K562 (cell line): ENCODE measurements around the gene GUCA2B. TPM values are rescaled to one million over a fixed set of nuclear protein-coding genes. Genes with fewer than 3 reads are reported as not detected.

Source experiments
- ATAC-seq: fragments of 200-7000 bp; cut with Tn5 transposase; 3 replicates; pipeline ENCODE4 v1.9.1; 2020; ENCODE audit warnings: moderate library complexity
- BruUV-seq: library from RNA; stranded (reverse); fragments of 400-500 nt; replicated peaks from 2 replicates; lab custom pipeline; 2021; lab: Mats Ljungman, UMichigan
- CTCF ChIA-PET: fragments of 300-600 bp; formaldehyde crosslinking; extraction: SDS; loops from one replicate; lab custom pipeline; 2021; ENCODE audit warnings: low intra/inter-chr PET ratio; lab: Yijun Ruan, JAX
- POLR2A ChIA-PET: fragments of 300-600, 350-650 bp; sonication (Branson Sonifier 250); formaldehyde crosslinking; extraction: SDS; loops from one replicate; lab custom pipeline; 2021; ENCODE audit warnings: antibody characterized with exemption, inconsistent platforms; lab: Yijun Ruan, JAX
- DNase-seq, 4 experiments: peaks; one replicate each; pipeline versions ENCODE4 v3.0.0 to v3.0.0-alpha.2; 2011 to 2018; ENCODE audit warnings: low spot score in 3 of 4, mixed read lengths in 3 of 4; ENCODE audit errors: extremely low read depth in 1 of 4
- FAIRE-seq: peaks from 2 replicates; lab custom pipeline; 2011; peaks lifted over from hg19 to GRCh38; lab: Jason Lieb, UNC
- H2AFZ ChIP-seq: 2 replicates; pipeline ENCODE4 v1.6.0; 2011; ENCODE audit warnings: low read depth, low read length, control low read depth, inconsistent platforms
- H3K27ac ChIP-seq: fragments of 200-600 bp; 3 replicates; pipeline ENCODE4 v1.8.0; 2011; ENCODE audit warnings: low read depth, mild to moderate bottlenecking, control low read depth, inconsistent platforms, low read length, moderate library complexity, mixed read lengths; ENCODE audit errors: extremely low read depth
- H3K27me3 ChIP-seq, 2 experiments: fragments of 300-600 bp in 1 of 2; 2 replicates in 1 of 2; 3 replicates in 1 of 2; pipeline versions ENCODE4 v1.6.0 to v1.8.0; 2011; ENCODE audit warnings: inconsistent platforms in 2 of 2, low read length in 2 of 2, mild to moderate bottlenecking in 1 of 2, mixed read lengths in 1 of 2, moderate library complexity in 1 of 2; ENCODE audit not compliant: control insufficient read depth in 2 of 2, insufficient read depth in 2 of 2
- H3K36me3 ChIP-seq: fragments of 300-600 bp; 3 replicates; pipeline ENCODE4 v1.8.0; 2011; ENCODE audit warnings: mild to moderate bottlenecking, low read length, inconsistent platforms; ENCODE audit not compliant: control insufficient read depth, insufficient read depth
- H3K4me1 ChIP-seq, 2 experiments: fragments of 200-600 bp in 1 of 2; replicated peaks in 1 of 2; 2 replicates in 1 of 2; 3 replicates in 1 of 2; pipeline versions ENCODE4 v1.5.1 to v1.8.0; 2011; ENCODE audit warnings: inconsistent platforms in 2 of 2, low read length in 2 of 2, mild to moderate bottlenecking in 1 of 2, mixed read lengths in 1 of 2, moderate library complexity in 1 of 2; ENCODE audit not compliant: control insufficient read depth in 2 of 2, insufficient read depth in 2 of 2
- H3K4me2 ChIP-seq: 2 replicates; pipeline ENCODE4 v1.6.1; 2011; ENCODE audit warnings: low read length, control low read depth, inconsistent platforms, mixed read lengths; ENCODE audit not compliant: insufficient read depth
- H3K4me3 ChIP-seq: fragments of 200-600 bp; sonication (generic), shearing (Covaris generic); 2 replicates; pipeline ENCODE4 v1.5.1; 2016; ENCODE audit warnings: control low read depth, inconsistent platforms
- H3K79me2 ChIP-seq: fragments of 200-600 bp; 3 replicates; pipeline ENCODE4 v1.8.0; 2011; ENCODE audit warnings: low read length, inconsistent platforms; ENCODE audit not compliant: control insufficient read depth, insufficient read depth
- H3K9ac ChIP-seq, 2 experiments: 2 replicates each; pipeline versions ENCODE4 v1.6.0 to v1.6.1; 2011; ENCODE audit warnings: low read depth in 2 of 2, low read length in 2 of 2, control low read depth in 1 of 2, inconsistent platforms in 1 of 2, mild to moderate bottlenecking in 1 of 2, mixed read lengths in 1 of 2; ENCODE audit not compliant: insufficient read depth in 1 of 2
- H3K9me1 ChIP-seq: one replicate; pipeline ENCODE4 v1.6.0; 2011; ENCODE audit warnings: inconsistent platforms, mild to moderate bottlenecking, low read length, moderate library complexity; ENCODE audit not compliant: control insufficient read depth, insufficient read depth
- H3K9me3 ChIP-seq: replicated peaks from 2 replicates; pipeline ENCODE4 v1.5.1; 2011; ENCODE audit warnings: low read depth, low read length, inconsistent platforms; ENCODE audit not compliant: control insufficient read depth, insufficient read depth
- H4K20me1 ChIP-seq: replicated peaks from 2 replicates; pipeline ENCODE4 v1.6.1; 2011; ENCODE audit warnings: low read length, inconsistent platforms, mixed read lengths; ENCODE audit not compliant: control insufficient read depth, insufficient read depth
- CHCHD3 ChIP-seq: fragments of 250-450 bp; sonication (Bioruptor Pico); IDR thresholded peaks from 2 replicates; pipeline ENCODE4 v2.1.2; 2022; ENCODE audit warnings: mild to moderate bottlenecking
- EGR1 ChIP-seq: fragments of 450-650 bp; conservative IDR thresholded peaks from 2 replicates; pipeline ENCODE4 v1.6.1; 2017; ENCODE audit warnings: mild to moderate bottlenecking
- ELF1 ChIP-seq: fragments of 200-800 bp; sonication (Bioruptor generic); IDR thresholded peaks from 2 replicates; pipeline ENCODE4 v1.6.1; 2016; ENCODE audit warnings: missing genetic modification characterization, missing compliant biosample characterization
- GTF2A2 ChIP-seq: IDR thresholded peaks from 2 replicates; pipeline ENCODE4 v1.6.1; 2016; ENCODE audit warnings: mild to moderate bottlenecking, missing genetic modification characterization, missing compliant biosample characterization
- HNRNPUL1 ChIP-seq: fragments of 200-400 bp; formaldehyde crosslinking; IDR thresholded peaks from 2 replicates; pipeline ENCODE4 v1.6.1; 2017; ENCODE audit warnings: low read length
- NFIX ChIP-seq: fragments of 250-450 bp; sonication (Bioruptor Pico); IDR thresholded peaks from 2 replicates; pipeline ENCODE4 v1.4.0; 2020; ENCODE audit warnings: low read depth, mild to moderate bottlenecking, moderate library complexity
- NONO ChIP-seq, 2 experiments: fragments of 200-400 bp in 1 of 2; fragments of 450-650 bp in 1 of 2; formaldehyde crosslinking in 1 of 2; IDR thresholded peaks; 2 replicates each; pipeline ENCODE4 v1.6.1; 2017; ENCODE audit warnings: low read depth in 2 of 2, mild to moderate bottlenecking in 2 of 2, moderate library complexity in 2 of 2, low read length in 1 of 2
- PHF8 ChIP-seq: fragments of 200-600 bp; sonication (generic); IDR thresholded peaks from 2 replicates; pipeline ENCODE4 v1.6.1; 2012; ENCODE audit warnings: mixed run types, mild to moderate bottlenecking, inconsistent platforms, low read length, moderate library complexity, borderline replicate concordance
- RBM25 ChIP-seq: fragments of 200-400 bp; formaldehyde crosslinking; IDR thresholded peaks from 2 replicates; pipeline ENCODE4 v1.6.1; 2018; ENCODE audit warnings: low read length, low read depth, moderate library complexity; ENCODE audit not compliant: severe bottlenecking
- ZBTB7A ChIP-seq: IDR thresholded peaks from 2 replicates; pipeline ENCODE4 v1.6.1; 2011; ENCODE audit warnings: low read depth, mild to moderate bottlenecking, low read length, moderate library complexity, borderline replicate concordance; ENCODE audit not compliant: control insufficient read depth
- ZNF263 ChIP-seq: sonication (generic); formaldehyde crosslinking; IDR thresholded peaks from 2 replicates; pipeline ENCODE4 v1.8.0; 2022; ENCODE audit warnings: mild to moderate bottlenecking, missing genetic modification reagents, borderline replicate concordance
- WGBS: fragments of 100-300 bp; shearing (Covaris generic); methylation state at CpG from one replicate; pipeline ENCODE4 v1.1.6; 2016; ENCODE audit warnings: low coverage, mixed read lengths; ENCODE audit not compliant: insufficient coverage; ENCODE audit errors: missing lambda C conversion rate; 5-methylcytosine and 5-hydroxymethylcytosine counted together
- in situ Hi-C: fragments of 300-500 bp; cut with MboI; formaldehyde crosslinking; loops from 4 replicates; pipeline ENCODE4 v1.15.0; 2018; ENCODE audit warnings: inconsistent platforms, mixed read lengths
- intact Hi-C: fragments of 100-400 bp; cut with micrococcal nuclease; formaldehyde crosslinking; loops from 2 replicates; pipeline ENCODE4 v1.14.2; 2022
- polyA plus RNA-seq, 8 experiments: library from polyadenylated mRNA; depleted of rRNA in 4 of 8; stranded (reverse) in 5 of 8; unstranded in 3 of 8; fragments of >200 nt; fragmentation: Nextera tagmentation in 2 of 8; fragmentation: Illumina TruSeq in 1 of 8; extraction: Ambion mirVana in 2 of 8; extraction: Trizol in 1 of 8; gene quantifications; 2 replicates each; pipeline versions ENCODE4 v1.2.1 to v1.2.3, GENCODE V29; 2011 to 2014; ENCODE audit warnings: inconsistent platforms in 1 of 8, missing spikeins in 1 of 8
- total RNA-seq, 7 experiments: library from RNA; depleted of rRNA in 6 of 7; stranded (reverse); fragments of >200 nt in 6 of 7; fragmentation: Illumina TruSeq in 2 of 7; extraction: Trizol in 2 of 7; gene quantifications; 2 replicates each; pipeline versions ENCODE4 v1.2.1 to v1.2.3, GENCODE V29; 2011 to 2021; ENCODE audit warnings: low replicate concordance in 1 of 7

Gene GUCA2B
- total and polyA plus RNA-seq, 9 of the 15 experiments (the other 6 are each of a cell fraction or from before 2014, with no cell fraction given): not detected

DNA sequence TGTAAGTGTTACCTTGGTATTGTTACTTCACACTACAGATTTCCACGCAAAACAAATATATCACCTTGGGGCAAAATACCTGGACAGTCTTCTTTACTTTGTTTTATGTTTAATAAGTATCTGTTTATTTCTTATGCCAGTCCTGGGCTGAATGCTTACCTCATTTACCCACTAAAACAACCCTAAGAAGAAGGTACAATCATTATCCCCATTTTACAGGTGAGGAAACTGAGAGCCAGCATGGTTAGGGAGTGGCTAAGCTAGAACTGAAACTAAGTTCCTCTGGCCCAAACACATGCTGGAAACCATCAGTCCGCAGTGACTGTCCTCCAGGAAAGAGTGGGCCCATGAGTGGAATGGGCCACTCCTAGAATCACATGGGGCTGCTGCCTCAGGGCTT lies 13.0 kb upstream of the GUCA2B start:
- intact Hi-C loops: loop anchor here (10.0 kb wide), 1 partner anchor 595 kb away; no protein-coding TSS in a partner anchor
- peaks cover 20 to 56% of the 10 kb centered on the region in 2 experiments for H3K27me3 ChIP-seq
- in situ Hi-C loops: loop anchor here (5.0 to 25.0 kb wide), 3 partner anchors 328 to 592 kb away; no protein-coding TSS in a partner anchor
- DNase-seq: no peak
- no peaks in the 10 kb centered on the region for H3K9me3 ChIP-seq
- no peaks in the 10 kb centered on the region for H3K79me2 ChIP-seq
- H3K4me1 ChIP-seq: no peaks in the 10 kb centered on the region
- TF ChIP-seq RBM25: peak; percentile 83
- no peak for TF ChIP-seq ELF1 (tag)
- POLR2A ChIA-PET: no interaction called here
- no peak overlapping the region for H3K4me3 ChIP-seq
- CTCF ChIA-PET: no interaction called here
- H3K36me3 ChIP-seq: no peaks in the 10 kb centered on the region
- no peak overlapping the region for H3K27ac ChIP-seq
- H3K4me2 ChIP-seq: no peak overlapping the region
- 0% methylated on average over 2 of the region's 2 CpGs for WGBS
- ATAC-seq: no peak
- H4K20me1 ChIP-seq: peaks cover 11% of the 10 kb centered on the region
- no peak for FAIRE-seq
- no peak overlapping the region for H3K9ac ChIP-seq
- BruUV-seq: no TSS peak
- H2AFZ ChIP-seq: no peak overlapping the region
- H3K9me1 ChIP-seq: no peaks in the 10 kb centered on the region

DNA sequence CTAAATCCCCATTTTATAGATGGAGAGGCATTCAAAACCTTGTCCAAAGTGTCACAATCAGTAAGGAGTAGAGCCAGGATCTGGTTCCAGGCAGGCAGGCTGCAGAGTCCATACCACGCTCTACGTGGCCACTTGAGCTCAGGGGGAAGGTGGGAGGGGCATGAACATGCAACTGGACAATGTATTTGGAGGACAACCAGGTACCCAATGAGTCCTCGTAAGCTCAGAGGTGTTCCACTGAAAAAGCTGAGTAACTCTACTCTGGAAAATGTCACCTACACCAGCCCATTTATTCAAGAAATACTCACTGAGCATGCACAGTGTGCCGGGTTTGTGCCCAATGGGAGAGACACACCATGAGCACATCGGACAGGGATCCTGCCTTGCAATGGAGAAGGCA lies 11.2 kb upstream of the GUCA2B start:
- H3K4me2 ChIP-seq: no peak overlapping the region
- H3K9me1 ChIP-seq: no peaks in the 10 kb centered on the region
- no peak overlapping the region for H2AFZ ChIP-seq
- H3K4me3 ChIP-seq: no peak overlapping the region
- WGBS: 0% methylated on average over 5 of the region's 5 CpGs
- no TSS peak for BruUV-seq
- H3K36me3 ChIP-seq: no peaks in the 10 kb centered on the region
- DNase-seq (no peak), ATAC-seq (no peak), FAIRE-seq (no peak)
- H3K9ac ChIP-seq: no peak overlapping the region
- CTCF ChIA-PET: no interaction called here
- POLR2A ChIA-PET: interaction anchor here (0.6 to 0.7 kb wide), 2 partner anchors 11 to 252 kb away, joined by 3 to 4 read pairs; partner anchors contain the start of gene GUCA2B
- TF ChIP-seq GTF2A2: no peak
- no peak for TF ChIP-seq HNRNPUL1
- no peak for TF ChIP-seq NFIX
- no peak for TF ChIP-seq NONO (IDR thresholded peaks at IDR 0.05; ENCODE audit: low read depth in 2 of 2, low read length in 1 of 2)
- TF ChIP-seq PHF8: no peak
- TF ChIP-seq CHCHD3 (CRISPR knock-in tag): no peak
- no peak for TF ChIP-seq ZNF263 (CRISPR knock-in tag)
- no peak for TF ChIP-seq EGR1
- TF ChIP-seq ZBTB7A: no peak
- H3K4me1 ChIP-seq: peaks cover 0 to 4% of the 10 kb centered on the region in 2 experiments; a peak in 1 of 5 replicates
- in situ Hi-C loops: loop anchor here (5.0 to 25.0 kb wide), 3 partner anchors 330 to 590 kb away; no protein-coding TSS in a partner anchor
- H4K20me1 ChIP-seq: peaks cover 11% of the 10 kb centered on the region
- intact Hi-C loops: loop anchor here (10.0 kb wide), 1 partner anchor 593 kb away; no protein-coding TSS in a partner anchor
- no peaks in the 10 kb centered on the region for H3K9me3 ChIP-seq
- peaks cover 26 to 65% of the 10 kb centered on the region in 2 experiments for H3K27me3 ChIP-seq
- no peaks in the 10 kb centered on the region for H3K79me2 ChIP-seq
- H3K27ac ChIP-seq: no peak overlapping the region
